NCI-H524 (cell line): ENCODE measurements around the gene ATF7IP.

Experiments
- DNase-seq, 2 experiments: peaks; one replicate each; lab custom pipeline; 2025; lab: John Stamatoyannopoulos, UW

Gene ATF7IP

GRCh38 chr12:14418451-14418890 lies 53.0 kb downstream of the ATF7IP start:
- peak in 1 of 2 experiments; percentile 22 for DNase-seq

- no peak for DNase-seq
Observed at GRCh38 chr12:14422516-14423230, 57.2 kb downstream of the ATF7IP start.

GRCh38 chr12:14424545-14424944 lies 59.1 kb downstream of the ATF7IP start:
- DNase-seq = no peak

GRCh38 chr12:14426792-14427191 lies 61.3 kb downstream of the ATF7IP start:
- DNase-seq = no peak

- no peak for DNase-seq
Observed at GRCh38 chr12:14427929-14428328, 62.4 kb downstream of the ATF7IP start.

- no peak for DNase-seq
Observed at GRCh38 chr12:14430394-14430986, 65.0 kb downstream of the ATF7IP start.

GRCh38 chr12:14431975-14432374 lies 66.5 kb downstream of the ATF7IP start:
- no peak for DNase-seq

- no peak for DNase-seq
Observed at GRCh38 chr12:14435627-14436026, 70.1 kb downstream of the ATF7IP start.

GRCh38 chr12:14442221-14442881 lies 76.9 kb downstream of the ATF7IP start:
- DNase-seq = no peak

GRCh38 chr12:14443531-14443930 lies 78.0 kb downstream of the ATF7IP start:
- no peak for DNase-seq

GRCh38 chr12:14450479-14450878 lies 85.0 kb downstream of the ATF7IP start:
- no peak for DNase-seq

GRCh38 chr12:14452336-14452735 lies 86.9 kb downstream of the ATF7IP start:
- no peak for DNase-seq

- DNase-seq = no peak
Observed at GRCh38 chr12:14452865-14453264, 87.4 kb downstream of the ATF7IP start.

- DNase-seq = peak; percentile 27 to 51
Observed at GRCh38 chr12:14454098-14454907, 88.8 kb downstream of the ATF7IP start.

GRCh38 chr12:14460212-14460841 lies 94.8 kb downstream of the ATF7IP start:
- DNase-seq = no peak

GRCh38 chr12:14471497-14471896 lies 106.0 kb downstream of the ATF7IP start:
- DNase-seq = no peak

- peak in 1 of 2 experiments; percentile 1 for DNase-seq
Observed at GRCh38 chr12:14473707-14474287, 108.3 kb downstream of the ATF7IP start.

GRCh38 chr12:14479004-14479403 lies 113.5 kb downstream of the ATF7IP start:
- no peak for DNase-seq

GRCh38 chr12:14481201-14481600 lies 115.7 kb downstream of the ATF7IP start:
- no peak for DNase-seq

- no peak for DNase-seq
Observed at GRCh38 chr12:14482361-14482760, 116.9 kb downstream of the ATF7IP start.

GRCh38 chr12:14482886-14483285 lies 117.4 kb downstream of the ATF7IP start:
- no peak for DNase-seq
